Left renal cortex interstitium (tissue), 4 donors: ENCODE results near the gene ARID1B. TPM values are rescaled to one million over a fixed set of nuclear protein-coding genes. Genes with fewer than 3 reads are reported as not detected.

Source experiments
- DNase-seq, 4 donors: peaks; one replicate each; pipeline ENCODE4 v3.0.0-alpha.2; 2013; ENCODE audit warnings: low read depth in 4 of 4, low spot score in 2 of 4, missing footprints in 1 of 4
- polyA plus RNA-seq, 4 donors: library from polyadenylated mRNA; unstranded; fragments of 120-200 nt; gene quantifications; one replicate each; pipeline ENCODE4 v1.2.1, GENCODE V29; 2013; ENCODE audit not compliant: insufficient read length in 4 of 4

The ARID1B gene
- polyA plus RNA-seq, 4 donors = 68.2 to 91.4 (median 76.9) TPM

- DNase-seq = no peak
These were observed 72.6 kb downstream of the ARID1B start for GRCh38 chr6:156849806-156850205.

- DNase-seq = no peak
These were observed 73.2 kb downstream of the ARID1B start for GRCh38 chr6:156850353-156850752.

GRCh38 chr6:156851454-156851921 lies 74.3 kb downstream of the ARID1B start:
- no peak for DNase-seq

GRCh38 chr6:156852147-156852857 lies 75.1 kb downstream of the ARID1B start:
- no peak for DNase-seq

- no peak for DNase-seq
These were observed 75.7 kb downstream of the ARID1B start for GRCh38 chr6:156852858-156853216.

- DNase-seq = no peak
These were observed 76.6 kb downstream of the ARID1B start for GRCh38 chr6:156853733-156854132.

- no peak for DNase-seq
These were observed 77.4 kb downstream of the ARID1B start for GRCh38 chr6:156854466-156855161.

- DNase-seq = no peak
These were observed 80.4 kb downstream of the ARID1B start for GRCh38 chr6:156857573-156857972.

- DNase-seq = no peak
These were observed 82.5 kb downstream of the ARID1B start for GRCh38 chr6:156859686-156860085.

GRCh38 chr6:156862711-156863110 lies 85.5 kb downstream of the ARID1B start:
- DNase-seq = no peak

GRCh38 chr6:156863504-156863903 lies 86.3 kb downstream of the ARID1B start:
- no peak for DNase-seq

- DNase-seq = no peak
These were observed 87.4 kb downstream of the ARID1B start for GRCh38 chr6:156864557-156864956.

- no peak for DNase-seq
These were observed 87.9 kb downstream of the ARID1B start for GRCh38 chr6:156865019-156865629.

GRCh38 chr6:156866220-156867015 lies 89.2 kb downstream of the ARID1B start:
- DNase-seq = no peak

- DNase-seq = no peak
These were observed 89.9 kb downstream of the ARID1B start for GRCh38 chr6:156867121-156867520.

- DNase-seq = no peak
These were observed 91.2 kb downstream of the ARID1B start for GRCh38 chr6:156868385-156868784.

- no peak for DNase-seq
These were observed 92.8 kb downstream of the ARID1B start for GRCh38 chr6:156869980-156870398.

- no peak for DNase-seq
These were observed 93.9 kb downstream of the ARID1B start for GRCh38 chr6:156870924-156871539.

- no peak for DNase-seq
These were observed 95.7 kb downstream of the ARID1B start for GRCh38 chr6:156872903-156873302.

- no peak for DNase-seq
These were observed 96.6 kb downstream of the ARID1B start for GRCh38 chr6:156873654-156874380.
